HG03196 (cell line): Measurements from ENCODE around the gene SLC6A12.
"Not testable (repeated sequence)": the region's sequence is repeated elsewhere in the genome, so short reads cannot be mapped to it uniquely, and the experiment has no call there.

Experiments used
- ATAC-seq: cut with Tn5 transposase; IDR thresholded peaks from one replicate; pipeline ENCODE4 v1.9.1; 2021; ENCODE audit not compliant: unreplicated experiment

The SLC6A12 gene

GRCh38 chr12:235967-236366, 22.0 kb upstream of the SLC6A12 start:
- ATAC-seq, result not testable (repeated sequence)

- no peak for ATAC-seq
These were observed 21.0 kb upstream of the SLC6A12 start for GRCh38 chr12:234891-235415.

- no peak for ATAC-seq
These were observed 20.1 kb upstream of the SLC6A12 start for GRCh38 chr12:234019-234418.

- no peak for ATAC-seq
These were observed 19.6 kb upstream of the SLC6A12 start for GRCh38 chr12:233615-233968.

GRCh38 chr12:232731-233614, 19.0 kb upstream of the SLC6A12 start:
- ATAC-seq, result no peak

- no peak for ATAC-seq
These were observed 17.1 kb upstream of the SLC6A12 start for GRCh38 chr12:230925-231671.

- no peak for ATAC-seq
These were observed 15.7 kb upstream of the SLC6A12 start for GRCh38 chr12:229441-230191.

GRCh38 chr12:228846-229200, 14.9 kb upstream of the SLC6A12 start:
- ATAC-seq, result no peak

- no peak for ATAC-seq
These were observed 14.2 kb upstream of the SLC6A12 start for GRCh38 chr12:227923-228845.

- ATAC-seq, result no peak
These were observed 13.4 kb upstream of the SLC6A12 start for GRCh38 chr12:227286-227915.

- no peak for ATAC-seq
These were observed 12.4 kb upstream of the SLC6A12 start for GRCh38 chr12:226401-226800.

GRCh38 chr12:225012-225411, 11.1 kb upstream of the SLC6A12 start:
- no peak for ATAC-seq

GRCh38 chr12:224330-224729, 10.4 kb upstream of the SLC6A12 start:
- no peak for ATAC-seq

GRCh38 chr12:223841-224240, 9.9 kb upstream of the SLC6A12 start:
- ATAC-seq, result no peak

- no peak for ATAC-seq
These were observed 7.8 kb upstream of the SLC6A12 start for GRCh38 chr12:221736-222135.

GRCh38 chr12:220946-221550, 7.1 kb upstream of the SLC6A12 start:
- ATAC-seq, result no peak

GRCh38 chr12:220491-220890, 6.5 kb upstream of the SLC6A12 start:
- ATAC-seq, result no peak

- ATAC-seq, result no peak
These were observed 6.0 kb upstream of the SLC6A12 start for GRCh38 chr12:219891-220352.
